ENCODE measurements around the gene NFATC1. TPM values are rescaled to one million over a fixed set of nuclear protein-coding genes. Genes with fewer than 3 reads are reported as not detected.

The NFATC1 gene
- total RNA-seq, 2 experiments from 2014 or later, result 36.9 to 37.1 TPM

- DNase-seq, result peak; percentile 69
- peaks cover 80% of the 10 kb centered on the region for H3K4me1 Mint-ChIP-seq
- H3K27ac Mint-ChIP-seq, result peak overlapping the region; percentile 94
- peak overlapping the region; percentile 66 for H3K4me3 Mint-ChIP-seq
- peaks cover 11% of the 10 kb centered on the region for H3K36me3 Mint-ChIP-seq (ENCODE audit: low read depth)
- H3K27me3 Mint-ChIP-seq, result no peaks in the 10 kb centered on the region
- ChIA-PET POLR2A (interaction anchor here (1.2 kb wide), 1 partner anchor 121 kb away, joined by 3 read pairs; no protein-coding TSS in a partner anchor), CTCF (interaction anchor here (0.9 to 2.1 kb wide), 3 partner anchors 9 to 143 kb away, joined by 4 to 10 read pairs (median 4); no protein-coding TSS in a partner anchor)
- H3K9me3 Mint-ChIP-seq, result no peaks in the 10 kb centered on the region
These were observed 126.9 kb downstream of the NFATC1 start for GRCh38 chr18:79522451-79523205.

GRCh38 chr18:79523206-79523735 lies 127.5 kb downstream of the NFATC1 start:
- Mint-ChIP-seq H3K36me3 (ENCODE audit: low read depth) (peaks cover 14% of the 10 kb centered on the region), H3K27ac (peak overlapping the region; percentile 94), H3K9me3 (no peaks in the 10 kb centered on the region), H3K4me1 (peaks cover 74% of the 10 kb centered on the region), H3K27me3 (no peaks in the 10 kb centered on the region), H3K4me3 (peak overlapping the region; percentile 66)
- ChIA-PET POLR2A (interaction anchor here (0.6 to 1.2 kb wide), 2 partner anchors 70 to 122 kb away, joined by 3 read pairs; no protein-coding TSS in a partner anchor), CTCF (interaction anchor here (0.9 to 2.1 kb wide), 5 partner anchors 10 to 143 kb away, joined by 3 to 10 read pairs (median 4); no protein-coding TSS in a partner anchor)
- DNase-seq, result peak; percentile 46

DNA sequence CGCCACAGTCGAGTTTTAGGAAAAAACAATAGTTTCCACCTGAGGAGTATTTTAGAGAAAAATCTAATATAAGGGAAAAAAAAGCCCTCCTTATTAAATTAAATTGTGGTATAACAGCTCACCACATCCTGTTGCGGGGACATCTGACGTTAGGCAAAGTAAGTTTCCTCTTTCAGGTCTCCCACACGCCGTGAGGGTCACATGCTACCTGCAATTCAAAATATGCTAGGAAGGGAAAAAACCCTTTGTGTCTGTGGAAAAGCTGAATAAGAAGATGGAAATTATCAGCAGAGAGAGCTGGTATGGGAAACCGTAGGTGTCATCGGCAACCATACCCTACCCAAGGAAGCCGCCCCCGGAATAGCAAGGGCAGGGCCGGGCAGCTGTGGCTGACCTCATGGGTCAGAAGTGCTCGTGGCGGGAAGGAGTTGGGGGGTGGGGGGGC lies 128.0 kb downstream of the NFATC1 start:
- peak; percentile 83 for DNase-seq
- peak overlapping the region; percentile 94 for H3K27ac Mint-ChIP-seq
- peaks cover 16% of the 10 kb centered on the region for H3K36me3 Mint-ChIP-seq (ENCODE audit: low read depth)
- peaks cover 69% of the 10 kb centered on the region for H3K4me1 Mint-ChIP-seq
- H3K9me3 Mint-ChIP-seq, result no peaks in the 10 kb centered on the region
- H3K4me3 Mint-ChIP-seq, result peak overlapping the region; percentile 66
- no peaks in the 10 kb centered on the region for H3K27me3 Mint-ChIP-seq
- ChIA-PET POLR2A (interaction anchor here (0.6 to 1.2 kb wide), 2 partner anchors 69 to 122 kb away, joined by 3 read pairs; no protein-coding TSS in a partner anchor), CTCF (interaction anchor here (1.2 to 2.1 kb wide), 4 partner anchors 10 to 144 kb away, joined by 3 to 10 read pairs (median 5); no protein-coding TSS in a partner anchor)

GRCh38 chr18:79524181-79525078 lies 128.7 kb downstream of the NFATC1 start:
- Mint-ChIP-seq H3K9me3 (no peaks in the 10 kb centered on the region), H3K36me3 (ENCODE audit: low read depth) (peaks cover 22% of the 10 kb centered on the region), H3K4me1 (peaks cover 68% of the 10 kb centered on the region), H3K4me3 (peak overlapping the region; percentile 66), H3K27ac (peak overlapping the region; percentile 94), H3K27me3 (no peaks in the 10 kb centered on the region)
- peak; percentile 43 for DNase-seq
- CTCF ChIA-PET, result interaction anchor here (0.6 to 2.1 kb wide), 5 partner anchors 11 to 445 kb away, joined by 3 to 10 read pairs (median 4); no protein-coding TSS in a partner anchor
- POLR2A ChIA-PET, result no interaction called here

DNA sequence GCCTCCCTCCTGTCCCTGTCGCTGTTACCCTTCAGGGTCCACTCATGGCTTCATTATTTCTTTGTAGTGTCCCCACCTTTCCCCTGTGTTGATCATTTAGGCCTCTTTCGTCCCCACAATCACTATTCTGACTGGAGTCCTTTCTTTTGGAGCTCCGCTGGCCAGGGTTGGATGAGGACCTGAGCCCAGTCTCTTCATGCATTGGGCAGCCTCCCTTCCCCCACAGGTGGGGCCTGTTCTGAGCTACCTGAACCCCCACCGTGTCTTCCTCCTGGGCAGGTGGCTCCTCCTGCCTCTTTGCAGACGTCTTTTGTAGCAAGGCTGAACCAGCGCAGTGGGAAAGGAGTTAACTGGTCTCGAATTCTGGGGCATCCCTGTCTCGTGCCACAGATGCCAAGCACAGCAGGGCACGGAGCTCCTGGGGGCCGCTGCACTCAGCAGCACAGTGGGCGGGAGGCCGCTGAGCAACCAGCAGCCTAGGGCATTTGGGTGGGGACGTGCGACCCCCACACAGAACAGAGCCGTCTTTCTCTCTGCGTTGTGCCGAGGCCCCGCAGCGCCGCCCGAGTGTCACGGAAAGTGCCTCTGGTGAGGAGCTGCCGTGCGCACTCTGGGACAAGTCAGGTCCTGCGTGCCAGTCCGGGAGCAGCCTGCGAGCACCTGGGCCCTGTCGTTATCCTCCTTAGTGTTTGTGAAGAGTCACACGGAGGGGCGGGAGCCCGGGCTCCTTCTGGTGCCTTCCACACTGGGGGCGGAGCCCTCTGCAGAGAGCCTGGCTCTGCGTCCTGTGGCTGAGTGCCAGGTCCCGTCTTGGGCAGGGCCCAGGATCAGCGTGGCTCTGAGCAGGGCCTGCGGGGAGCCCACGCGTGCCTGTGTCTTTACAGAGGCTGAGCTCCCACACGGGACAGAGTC lies 130.1 kb downstream of the NFATC1 start:
- H3K27me3 Mint-ChIP-seq, result no peaks in the 10 kb centered on the region
- no peaks in the 10 kb centered on the region for H3K9me3 Mint-ChIP-seq
- no peak for DNase-seq
- ChIA-PET CTCF (interaction anchor here (1.5 to 5.8 kb wide), 2 partner anchors 128 to 147 kb away, joined by 7 to 41 read pairs; no protein-coding TSS in a partner anchor), POLR2A (interaction anchor here (0.6 kb wide), 1 partner anchor 232 kb away, joined by 3 read pairs; no protein-coding TSS in a partner anchor)
- H3K36me3 Mint-ChIP-seq (ENCODE audit: low read depth), result peaks cover 20% of the 10 kb centered on the region
- H3K27ac Mint-ChIP-seq, result peak overlapping the region; percentile 42
- peaks cover 54% of the 10 kb centered on the region for H3K4me1 Mint-ChIP-seq
- peak overlapping the region; percentile 27 for H3K4me3 Mint-ChIP-seq

DNA sequence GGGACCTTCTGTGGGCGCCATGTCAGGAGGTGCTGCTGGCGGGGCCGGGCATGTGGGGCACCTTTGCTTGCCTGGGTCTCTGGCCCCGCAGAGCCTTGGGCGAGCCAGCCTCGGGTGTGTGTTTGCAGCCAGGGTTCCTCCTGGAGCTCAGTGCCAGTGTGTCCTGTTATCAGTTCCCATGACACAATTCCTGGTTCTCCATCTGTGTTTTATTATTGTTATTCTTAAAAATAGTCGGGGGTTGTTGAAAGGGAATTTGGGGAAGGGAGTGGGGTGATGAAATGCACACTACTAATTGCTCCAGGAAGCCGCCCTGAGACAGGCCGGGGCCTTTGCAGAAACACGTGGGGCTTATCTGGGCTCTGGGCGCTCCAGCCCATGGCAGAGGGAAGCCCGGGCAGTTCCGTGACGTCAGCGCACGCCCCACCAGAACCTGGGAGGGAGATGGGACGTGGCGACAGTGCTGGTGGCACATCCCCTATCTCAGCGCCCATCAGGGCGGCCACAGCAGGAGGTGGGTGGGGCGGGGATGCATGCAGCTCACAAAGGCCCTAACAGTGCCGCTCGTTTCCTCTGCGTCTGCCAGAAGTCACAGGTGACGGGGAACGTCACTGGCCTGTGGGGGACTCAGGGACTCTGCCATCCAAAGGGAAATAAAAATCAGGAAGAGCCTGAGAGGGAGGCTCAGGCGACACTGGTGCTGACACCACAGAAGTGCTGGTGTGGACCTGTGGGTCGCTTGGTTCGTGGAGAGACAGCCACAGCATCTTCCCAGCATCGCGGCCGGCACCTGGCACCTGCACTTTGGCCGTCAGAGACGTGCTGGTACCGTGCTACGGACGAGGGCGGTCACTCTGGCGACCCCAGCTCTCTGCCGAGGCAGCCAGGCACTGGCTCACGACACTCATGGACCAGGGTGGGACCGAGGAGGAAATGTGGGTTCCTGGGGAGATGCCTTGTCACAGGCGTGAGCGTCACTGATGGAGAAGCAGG lies 131.0 kb downstream of the NFATC1 start:
- Mint-ChIP-seq H3K9me3 (no peaks in the 10 kb centered on the region), H3K27me3 (no peaks in the 10 kb centered on the region), H3K4me1 (peaks cover 45% of the 10 kb centered on the region), H3K27ac (peak overlapping the region; percentile 16), H3K4me3 (no peak overlapping the region), H3K36me3 (ENCODE audit: low read depth) (peaks cover 20% of the 10 kb centered on the region)
- DNase-seq, result no peak
- ChIA-PET POLR2A (no interaction called here), CTCF (interaction anchor here (1.5 to 5.8 kb wide), 2 partner anchors 129 to 148 kb away, joined by 7 to 41 read pairs; no protein-coding TSS in a partner anchor)

DNA sequence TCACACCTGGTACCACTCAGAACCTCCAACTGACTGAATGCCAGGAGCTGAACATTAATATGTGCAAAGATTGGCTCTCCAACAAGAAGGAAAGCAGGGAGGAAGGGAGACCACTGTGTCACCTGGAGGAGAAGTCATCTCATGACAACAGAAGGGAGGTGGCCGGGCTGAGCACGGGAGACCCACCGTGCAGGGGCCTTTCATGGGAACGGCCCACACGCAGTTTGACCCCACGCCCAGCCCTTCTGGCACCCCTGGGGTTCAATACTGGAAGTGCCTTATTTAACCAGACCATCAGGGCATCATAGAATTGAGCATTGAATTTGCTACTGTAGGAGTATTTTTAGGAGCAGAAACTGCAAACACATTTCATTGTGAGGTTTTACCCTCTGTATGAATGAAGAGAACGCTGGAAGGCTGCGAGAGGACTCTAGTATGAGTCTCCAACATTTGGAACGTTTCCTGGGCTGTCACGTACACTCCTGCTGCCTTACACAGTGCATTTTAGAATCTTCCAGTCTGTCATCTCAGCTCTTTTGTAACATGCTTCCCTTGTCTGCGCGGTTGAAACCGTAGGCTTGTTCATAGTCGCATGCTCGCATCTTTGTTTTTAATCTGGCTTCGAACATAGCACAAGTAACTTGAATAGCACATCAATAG lies 132.1 kb downstream of the NFATC1 start:
- Mint-ChIP-seq H3K27me3 (no peaks in the 10 kb centered on the region), H3K4me3 (no peak overlapping the region), H3K4me1 (peaks cover 34% of the 10 kb centered on the region), H3K36me3 (ENCODE audit: low read depth) (peaks cover 20% of the 10 kb centered on the region), H3K27ac (no peak overlapping the region), H3K9me3 (no peaks in the 10 kb centered on the region)
- DNase-seq, result no peak
- POLR2A ChIA-PET, result no interaction called here
- CTCF ChIA-PET, result interaction anchor here (5.8 kb wide), 1 partner anchor 149 kb away, joined by 41 read pairs; no protein-coding TSS in a partner anchor

- H3K4me1 Mint-ChIP-seq, result peaks cover 29% of the 10 kb centered on the region
- ChIA-PET POLR2A (no interaction called here), CTCF (interaction anchor here (5.8 kb wide), 1 partner anchor 150 kb away, joined by 41 read pairs; no protein-coding TSS in a partner anchor)
- no peak overlapping the region for H3K4me3 Mint-ChIP-seq
- no peak overlapping the region for H3K27ac Mint-ChIP-seq
- peaks cover 20% of the 10 kb centered on the region for H3K36me3 Mint-ChIP-seq (ENCODE audit: low read depth)
- no peaks in the 10 kb centered on the region for H3K27me3 Mint-ChIP-seq
- no peaks in the 10 kb centered on the region for H3K9me3 Mint-ChIP-seq
- DNase-seq, result no peak
These were observed 132.6 kb downstream of the NFATC1 start for GRCh38 chr18:79528316-79528695.

DNA sequence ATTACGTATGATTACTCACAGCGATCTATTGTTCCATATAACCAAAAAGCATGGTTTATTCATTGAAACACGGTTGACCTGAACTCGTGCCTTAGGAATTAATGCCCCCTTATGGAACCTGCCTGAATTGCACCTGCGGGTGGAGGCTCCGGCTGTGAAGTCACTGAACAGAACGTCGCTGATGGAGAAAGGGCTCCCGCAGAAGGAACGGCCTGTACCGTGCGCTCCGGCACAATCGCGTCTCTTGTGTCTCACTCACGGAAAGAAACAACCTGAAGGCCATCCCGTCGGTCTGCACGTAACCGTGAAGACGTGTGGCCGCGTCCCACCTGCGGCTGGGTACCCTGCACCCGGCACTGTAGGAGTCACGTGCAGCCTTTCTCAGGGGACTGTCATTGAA lies 133.1 kb downstream of the NFATC1 start:
- ChIA-PET CTCF (interaction anchor here (5.8 kb wide), 1 partner anchor 150 kb away, joined by 41 read pairs; no protein-coding TSS in a partner anchor), POLR2A (no interaction called here)
- no peaks in the 10 kb centered on the region for H3K27me3 Mint-ChIP-seq
- no peak overlapping the region for H3K27ac Mint-ChIP-seq
- peaks cover 20% of the 10 kb centered on the region for H3K36me3 Mint-ChIP-seq (ENCODE audit: low read depth)
- DNase-seq, result peak; percentile 82
- no peak overlapping the region for H3K4me3 Mint-ChIP-seq
- H3K9me3 Mint-ChIP-seq, result no peaks in the 10 kb centered on the region
- peaks cover 24% of the 10 kb centered on the region for H3K4me1 Mint-ChIP-seq

DNA sequence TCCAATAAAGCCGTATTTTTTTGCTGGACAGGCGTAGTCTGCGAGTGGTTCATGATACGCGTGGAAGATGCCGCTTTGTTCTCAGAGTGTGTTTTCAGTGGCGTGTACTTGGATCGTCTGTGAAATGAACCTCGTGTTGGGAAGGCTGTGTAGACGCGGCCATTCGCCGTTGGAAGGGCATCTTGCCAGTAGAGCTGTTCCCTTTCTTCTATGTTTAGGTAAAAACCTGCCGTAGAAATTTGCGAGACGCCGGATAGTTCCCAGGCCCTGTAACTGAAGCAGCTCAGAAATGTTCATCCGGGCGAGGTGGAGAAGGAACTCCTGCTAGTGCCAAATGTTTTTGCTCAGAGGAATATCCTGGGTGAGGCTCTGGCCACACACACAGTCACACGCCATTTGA lies 133.6 kb downstream of the NFATC1 start:
- H3K27me3 Mint-ChIP-seq, result no peaks in the 10 kb centered on the region
- ChIA-PET CTCF (interaction anchor here (5.8 kb wide), 1 partner anchor 151 kb away, joined by 41 read pairs; no protein-coding TSS in a partner anchor), POLR2A (no interaction called here)
- peaks cover 20% of the 10 kb centered on the region for H3K36me3 Mint-ChIP-seq (ENCODE audit: low read depth)
- no peak overlapping the region for H3K4me3 Mint-ChIP-seq
- peaks cover 20% of the 10 kb centered on the region for H3K4me1 Mint-ChIP-seq
- H3K27ac Mint-ChIP-seq, result no peak overlapping the region
- no peaks in the 10 kb centered on the region for H3K9me3 Mint-ChIP-seq
- DNase-seq, result no peak

All from activated CD4-positive, alpha-beta T cell treated with anti-CD3 and anti-CD28 coated beads, Interleukin-2, amount 10 ng/mL, durations not matched to agents 7 days and 5 days (primary cell).